Measurements from ENCODE around the gene PIK3R4.

PIK3R4 gene

GRCh38 chr3:130711565-130712324, 34.9 kb downstream of the PIK3R4 start:
- Histone ChIP-seq H3K36me3 (ENCODE audit: control insufficient read depth in 1 of 2, insufficient read depth in 2 of 2, low read length in 2 of 2) (peaks cover 9 to 32% of the 10 kb centered on the region in 2 donors), H3K27me3 (ENCODE audit: low read depth, low read length) (no peaks in the 10 kb centered on the region), H3K27ac (ENCODE audit: low read length) (no peak overlapping the region), H3K4me1 (ENCODE audit: control insufficient read depth in 1 of 2, insufficient read depth in 2 of 2, low read length in 2 of 2) (no peaks in the 10 kb centered on the region), H3K4me3 (ENCODE audit: low read depth in 1 of 2, low read length in 2 of 2) (no peak overlapping the region), H3K9me3 (ENCODE audit: control insufficient read depth in 1 of 2, low read length in 2 of 2) (no peaks in the 10 kb centered on the region)

- no peak overlapping the region for H3K4me3 ChIP-seq (ENCODE audit: low read depth in 1 of 2, low read length in 2 of 2)
- no peaks in the 10 kb centered on the region for H3K4me1 ChIP-seq (ENCODE audit: control insufficient read depth in 1 of 2, insufficient read depth in 2 of 2, low read length in 2 of 2)
- H3K9me3 ChIP-seq (ENCODE audit: control insufficient read depth in 1 of 2, low read length in 2 of 2): no peaks in the 10 kb centered on the region
- H3K27ac ChIP-seq (ENCODE audit: low read length): no peak overlapping the region
- no peaks in the 10 kb centered on the region for H3K27me3 ChIP-seq (ENCODE audit: low read depth, low read length)
- peaks cover 4 to 25% of the 10 kb centered on the region in 2 donors for H3K36me3 ChIP-seq (ENCODE audit: control insufficient read depth in 1 of 2, insufficient read depth in 2 of 2, low read length in 2 of 2)
Measured at GRCh38 chr3:130709671-130710070, 37.0 kb downstream of the PIK3R4 start.

- H3K27ac ChIP-seq (ENCODE audit: low read length): no peak overlapping the region
- no peaks in the 10 kb centered on the region for H3K4me1 ChIP-seq (ENCODE audit: control insufficient read depth in 1 of 2, insufficient read depth in 2 of 2, low read length in 2 of 2)
- H3K27me3 ChIP-seq (ENCODE audit: low read depth, low read length): no peaks in the 10 kb centered on the region
- H3K9me3 ChIP-seq (ENCODE audit: control insufficient read depth in 1 of 2, low read length in 2 of 2): no peaks in the 10 kb centered on the region
- peaks cover 16 to 20% of the 10 kb centered on the region in 2 donors for H3K36me3 ChIP-seq (ENCODE audit: control insufficient read depth in 1 of 2, insufficient read depth in 2 of 2, low read length in 2 of 2)
- H3K4me3 ChIP-seq (ENCODE audit: low read depth in 1 of 2, low read length in 2 of 2): no peak overlapping the region
Measured at GRCh38 chr3:130707902-130708601, 38.6 kb downstream of the PIK3R4 start.

DNA sequence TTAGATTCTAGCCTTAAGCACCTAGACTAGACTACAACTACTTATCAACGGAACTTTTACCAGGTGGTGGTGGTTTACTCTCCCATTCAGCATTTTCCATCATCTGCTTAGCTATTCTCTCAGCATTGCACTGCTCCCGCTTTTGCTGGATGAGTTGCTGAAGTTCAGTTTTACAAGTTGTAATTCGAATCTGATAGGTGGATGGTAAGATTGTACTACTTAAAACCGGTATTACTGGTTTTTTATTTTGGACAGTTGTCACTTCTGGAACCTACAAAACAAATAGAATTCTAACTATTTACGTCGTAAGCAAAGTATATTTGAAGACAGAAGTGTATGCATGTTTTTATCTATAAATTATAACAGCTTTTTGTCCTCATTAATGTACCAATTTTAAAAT, 41.1 kb downstream of the PIK3R4 start:
- no peak overlapping the region for H3K27ac ChIP-seq (ENCODE audit: low read length)
- no peaks in the 10 kb centered on the region for H3K9me3 ChIP-seq (ENCODE audit: control insufficient read depth in 1 of 2, low read length in 2 of 2)
- H3K36me3 ChIP-seq (ENCODE audit: control insufficient read depth in 1 of 2, insufficient read depth in 2 of 2, low read length in 2 of 2): peaks cover 20 to 29% of the 10 kb centered on the region in 2 donors
- H3K27me3 ChIP-seq (ENCODE audit: low read depth, low read length): no peaks in the 10 kb centered on the region
- no peak overlapping the region for H3K4me3 ChIP-seq (ENCODE audit: low read depth in 1 of 2, low read length in 2 of 2)
- H3K4me1 ChIP-seq (ENCODE audit: control insufficient read depth in 1 of 2, insufficient read depth in 2 of 2, low read length in 2 of 2): no peaks in the 10 kb centered on the region

GRCh38 chr3:130702985-130703384, 43.6 kb downstream of the PIK3R4 start:
- H3K27ac ChIP-seq (ENCODE audit: low read length): no peak overlapping the region
- H3K4me1 ChIP-seq (ENCODE audit: control insufficient read depth in 1 of 2, insufficient read depth in 2 of 2, low read length in 2 of 2): no peaks in the 10 kb centered on the region
- peaks cover 20 to 43% of the 10 kb centered on the region in 2 donors for H3K36me3 ChIP-seq (ENCODE audit: control insufficient read depth in 1 of 2, insufficient read depth in 2 of 2, low read length in 2 of 2)
- H3K4me3 ChIP-seq (ENCODE audit: low read depth in 1 of 2, low read length in 2 of 2): no peak overlapping the region
- H3K27me3 ChIP-seq (ENCODE audit: low read depth, low read length): no peaks in the 10 kb centered on the region
- H3K9me3 ChIP-seq (ENCODE audit: control insufficient read depth in 1 of 2, low read length in 2 of 2): no peaks in the 10 kb centered on the region

GRCh38 chr3:130700541-130700940, 46.1 kb downstream of the PIK3R4 start:
- H3K9me3 ChIP-seq (ENCODE audit: control insufficient read depth in 1 of 2, low read length in 2 of 2): no peaks in the 10 kb centered on the region
- no peaks in the 10 kb centered on the region for H3K4me1 ChIP-seq (ENCODE audit: control insufficient read depth in 1 of 2, insufficient read depth in 2 of 2, low read length in 2 of 2)
- no peak overlapping the region for H3K27ac ChIP-seq (ENCODE audit: low read length)
- no peak overlapping the region for H3K4me3 ChIP-seq (ENCODE audit: low read depth in 1 of 2, low read length in 2 of 2)
- H3K27me3 ChIP-seq (ENCODE audit: low read depth, low read length): no peaks in the 10 kb centered on the region
- peaks cover 20 to 45% of the 10 kb centered on the region in 2 donors for H3K36me3 ChIP-seq (ENCODE audit: control insufficient read depth in 1 of 2, insufficient read depth in 2 of 2, low read length in 2 of 2)

- Histone ChIP-seq H3K4me3 (ENCODE audit: low read depth in 1 of 2, low read length in 2 of 2) (no peak overlapping the region), H3K4me1 (ENCODE audit: control insufficient read depth in 1 of 2, insufficient read depth in 2 of 2, low read length in 2 of 2) (no peaks in the 10 kb centered on the region), H3K9me3 (ENCODE audit: control insufficient read depth in 1 of 2, low read length in 2 of 2) (no peaks in the 10 kb centered on the region), H3K27me3 (ENCODE audit: low read depth, low read length) (no peaks in the 10 kb centered on the region), H3K27ac (ENCODE audit: low read length) (no peak overlapping the region), H3K36me3 (ENCODE audit: control insufficient read depth in 1 of 2, insufficient read depth in 2 of 2, low read length in 2 of 2) (peaks cover 15 to 44% of the 10 kb centered on the region in 2 donors)
Measured at GRCh38 chr3:130699765-130700164, 46.9 kb downstream of the PIK3R4 start.

DNA sequence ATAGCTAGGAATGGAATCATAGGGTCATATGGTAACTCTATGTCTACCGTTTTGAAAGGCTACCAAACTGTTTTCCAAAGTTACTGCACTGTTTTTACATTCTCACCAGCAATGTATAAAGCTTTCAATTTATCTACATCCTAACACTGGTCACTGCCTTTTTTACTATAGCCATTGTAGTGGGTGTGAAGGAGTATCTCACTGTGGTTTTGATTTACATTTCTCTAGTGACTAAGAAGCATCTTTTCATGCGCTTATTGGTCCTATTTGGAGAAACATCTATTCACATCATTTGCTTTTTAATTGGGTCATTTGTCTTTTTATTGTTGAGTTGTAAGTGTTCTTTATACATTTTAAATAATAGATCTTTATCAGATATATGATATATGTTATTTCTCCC, 53.3 kb downstream of the PIK3R4 start:
- no peaks in the 10 kb centered on the region for H3K27me3 ChIP-seq (ENCODE audit: low read depth, low read length)
- no peak overlapping the region for H3K4me3 ChIP-seq (ENCODE audit: low read depth in 1 of 2, low read length in 2 of 2)
- H3K36me3 ChIP-seq (ENCODE audit: control insufficient read depth in 1 of 2, insufficient read depth in 2 of 2, low read length in 2 of 2): peaks cover 8 to 20% of the 10 kb centered on the region in 2 donors
- no peaks in the 10 kb centered on the region for H3K4me1 ChIP-seq (ENCODE audit: control insufficient read depth in 1 of 2, insufficient read depth in 2 of 2, low read length in 2 of 2)
- H3K9me3 ChIP-seq (ENCODE audit: control insufficient read depth in 1 of 2, low read length in 2 of 2): no peaks in the 10 kb centered on the region
- no peak overlapping the region for H3K27ac ChIP-seq (ENCODE audit: low read length)

DNA sequence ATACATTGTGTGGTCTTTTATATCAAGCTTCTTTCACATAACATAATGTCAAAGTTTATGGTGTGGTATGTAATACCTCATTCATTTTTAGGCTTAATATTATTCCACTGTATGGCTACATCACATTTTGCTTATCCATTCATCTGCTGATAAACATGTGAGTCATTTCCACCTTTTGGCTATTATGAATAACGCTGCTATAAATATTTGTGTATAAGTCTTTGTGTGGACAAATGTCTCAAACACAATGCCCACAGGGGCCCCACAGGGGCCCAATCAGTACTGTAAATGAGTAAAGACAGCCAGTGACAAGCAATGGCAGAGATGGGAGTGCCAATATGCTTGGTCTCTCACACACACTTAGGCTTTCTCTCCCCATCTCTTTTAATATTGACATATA, 54.2 kb downstream of the PIK3R4 start:
- Histone ChIP-seq H3K27ac (ENCODE audit: low read length) (no peak overlapping the region), H3K4me1 (ENCODE audit: control insufficient read depth in 1 of 2, insufficient read depth in 2 of 2, low read length in 2 of 2) (no peaks in the 10 kb centered on the region), H3K9me3 (ENCODE audit: control insufficient read depth in 1 of 2, low read length in 2 of 2) (no peaks in the 10 kb centered on the region), H3K27me3 (ENCODE audit: low read depth, low read length) (no peaks in the 10 kb centered on the region), H3K36me3 (ENCODE audit: control insufficient read depth in 1 of 2, insufficient read depth in 2 of 2, low read length in 2 of 2) (peaks cover 8 to 15% of the 10 kb centered on the region in 2 donors), H3K4me3 (ENCODE audit: low read depth in 1 of 2, low read length in 2 of 2) (no peak overlapping the region)

DNA sequence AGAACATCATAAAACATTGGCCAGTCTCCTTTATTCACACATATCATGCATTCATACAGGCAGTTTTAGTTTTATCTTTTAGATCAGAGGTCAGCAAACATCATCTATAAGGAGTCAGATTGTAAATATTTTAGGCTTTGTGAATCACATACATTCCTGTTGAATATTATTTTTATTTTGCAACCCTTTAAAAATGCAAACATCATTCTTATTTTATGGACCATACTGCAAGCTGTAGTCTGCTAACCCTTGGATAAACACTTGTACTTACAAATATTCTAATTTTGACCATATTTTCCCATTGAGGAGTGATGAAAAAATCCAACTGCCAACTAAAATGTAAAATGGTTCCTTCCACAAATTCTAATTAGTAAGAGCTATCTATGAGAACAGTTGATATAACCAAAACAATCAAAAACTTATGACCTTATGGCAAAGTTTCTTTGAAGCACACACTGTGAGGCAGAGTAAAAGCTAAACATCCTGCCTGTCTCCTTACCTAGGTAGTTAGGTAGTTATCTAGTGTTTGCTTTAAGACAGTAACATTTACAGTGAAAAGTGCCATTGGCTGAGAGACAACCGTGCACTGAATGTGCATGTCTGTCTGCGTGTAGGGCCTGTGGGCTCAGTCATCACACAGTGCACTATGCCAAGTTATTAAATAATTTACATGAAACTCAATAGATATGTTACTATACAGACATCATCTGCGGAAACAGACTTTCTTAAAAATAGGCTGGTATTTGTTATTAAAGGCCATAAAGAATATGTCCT, 57.7 kb downstream of the PIK3R4 start:
- Histone ChIP-seq H3K4me3 (ENCODE audit: low read depth in 1 of 2, low read length in 2 of 2) (no peak overlapping the region), H3K4me1 (ENCODE audit: control insufficient read depth in 1 of 2, insufficient read depth in 2 of 2, low read length in 2 of 2) (no peaks in the 10 kb centered on the region)

GRCh38 chr3:130688015-130688688, 58.5 kb downstream of the PIK3R4 start:
- H3K9me3 ChIP-seq (ENCODE audit: control insufficient read depth in 1 of 2, low read length in 2 of 2): no peaks in the 10 kb centered on the region
- H3K4me3 ChIP-seq (ENCODE audit: low read depth in 1 of 2, low read length in 2 of 2): no peak overlapping the region
- peaks cover 17 to 22% of the 10 kb centered on the region in 2 donors for H3K36me3 ChIP-seq (ENCODE audit: control insufficient read depth in 1 of 2, insufficient read depth in 2 of 2, low read length in 2 of 2)

More for the DNA sequence above, 57.7 kb downstream of the PIK3R4 start:
- Histone ChIP-seq H3K27me3 (ENCODE audit: low read depth, low read length) (no peaks in the 10 kb centered on the region), H3K36me3 (ENCODE audit: control insufficient read depth in 1 of 2, insufficient read depth in 2 of 2, low read length in 2 of 2) (peaks cover 10 to 15% of the 10 kb centered on the region in 2 donors), H3K27ac (ENCODE audit: low read length) (no peak overlapping the region), H3K9me3 (ENCODE audit: control insufficient read depth in 1 of 2, low read length in 2 of 2) (no peaks in the 10 kb centered on the region)

More at GRCh38 chr3:130688015-130688688, 58.5 kb downstream of the PIK3R4 start:
- Histone ChIP-seq H3K27me3 (ENCODE audit: low read depth, low read length) (no peaks in the 10 kb centered on the region), H3K27ac (ENCODE audit: low read length) (no peak overlapping the region), H3K4me1 (ENCODE audit: control insufficient read depth in 1 of 2, insufficient read depth in 2 of 2, low read length in 2 of 2) (no peaks in the 10 kb centered on the region)
